ENCODE data around the gene KCNQ1OT1. TPM values are rescaled to one million over a fixed set of nuclear protein-coding genes. Genes with fewer than 3 reads are reported as not detected.

The KCNQ1OT1 gene
- total RNA-seq, 1 donor from 2014 or later, result 1.6 TPM

DNA sequence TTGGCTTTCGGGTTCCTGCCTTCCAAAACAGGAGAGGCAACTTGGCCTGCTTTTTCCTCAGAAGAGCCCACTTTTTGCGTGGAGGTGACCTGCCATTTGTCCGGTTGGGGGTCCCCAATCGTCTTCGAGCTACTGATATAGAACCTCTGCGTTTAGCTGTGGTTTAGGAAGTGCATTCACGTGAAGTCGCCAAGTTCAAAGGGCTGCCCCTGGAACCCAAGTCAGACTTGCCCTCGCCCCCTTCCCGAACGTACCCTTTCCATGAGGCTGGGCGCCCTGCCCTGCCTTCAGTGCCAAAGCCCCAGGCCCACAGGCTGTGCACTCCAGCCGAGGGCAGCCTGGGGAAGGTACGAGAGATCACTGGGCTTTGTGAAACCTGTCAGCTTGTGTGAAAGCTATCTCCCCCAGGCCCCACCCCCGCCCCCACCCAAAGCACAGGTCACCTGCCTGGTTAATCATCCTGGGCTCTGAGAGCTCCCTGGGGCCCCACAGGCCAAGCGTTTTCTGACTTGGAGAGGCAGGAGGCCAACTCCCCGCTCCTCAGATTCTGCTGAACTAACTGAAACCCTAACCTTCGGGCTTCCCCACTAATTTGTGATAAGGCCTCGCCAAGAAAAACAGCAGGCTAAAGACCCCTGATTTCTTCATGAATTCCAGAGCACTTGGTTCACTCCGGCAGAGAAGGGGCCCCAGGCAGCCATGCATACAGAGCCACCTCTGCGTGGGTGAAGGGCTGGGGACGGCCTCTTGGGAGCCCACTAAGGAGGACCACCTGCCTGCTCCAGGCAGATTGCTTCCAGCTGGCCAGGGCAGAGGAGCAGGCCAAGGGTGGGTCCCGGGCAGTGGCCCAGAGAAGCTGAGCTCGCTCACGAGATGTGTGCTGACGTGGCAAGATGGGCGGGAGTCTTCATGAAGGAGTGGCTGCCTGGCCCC is 25.8 kb upstream of the KCNQ1OT1 start:
- no peak for DNase-seq
- H3K9me3 ChIP-seq, result no peaks in the 10 kb centered on the region
- TF ChIP-seq, protein P1, sequence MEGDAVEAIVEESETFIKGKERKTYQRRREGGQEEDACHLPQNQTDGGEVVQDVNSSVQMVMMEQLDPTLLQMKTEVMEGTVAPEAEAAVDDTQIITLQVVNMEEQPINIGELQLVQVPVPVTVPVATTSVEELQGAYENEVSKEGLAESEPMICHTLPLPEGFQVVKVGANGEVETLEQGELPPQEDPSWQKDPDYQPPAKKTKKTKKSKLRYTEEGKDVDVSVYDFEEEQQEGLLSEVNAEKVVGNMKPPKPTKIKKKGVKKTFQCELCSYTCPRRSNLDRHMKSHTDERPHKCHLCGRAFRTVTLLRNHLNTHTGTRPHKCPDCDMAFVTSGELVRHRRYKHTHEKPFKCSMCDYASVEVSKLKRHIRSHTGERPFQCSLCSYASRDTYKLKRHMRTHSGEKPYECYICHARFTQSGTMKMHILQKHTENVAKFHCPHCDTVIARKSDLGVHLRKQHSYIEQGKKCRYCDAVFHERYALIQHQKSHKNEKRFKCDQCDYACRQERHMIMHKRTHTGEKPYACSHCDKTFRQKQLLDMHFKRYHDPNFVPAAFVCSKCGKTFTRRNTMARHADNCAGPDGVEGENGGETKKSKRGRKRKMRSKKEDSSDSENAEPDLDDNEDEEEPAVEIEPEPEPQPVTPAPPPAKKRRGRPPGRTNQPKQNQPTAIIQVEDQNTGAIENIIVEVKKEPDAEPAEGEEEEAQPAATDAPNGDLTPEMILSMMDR (IDR thresholded peaks at IDR 0.05), result no peak
- no peak overlapping the region for H3K27ac ChIP-seq
- intact Hi-C loops (cut with DNase I), result no loop called here
- H3K4me3 ChIP-seq, result no peak overlapping the region
- no peaks in the 10 kb centered on the region for H3K36me3 ChIP-seq
- H3K27me3 ChIP-seq (ENCODE audit: low read depth), result no peaks in the 10 kb centered on the region
- peak in 1 of 2 donors; percentile 22 for ATAC-seq
- H3K4me1 ChIP-seq, result peaks cover 5% of the 10 kb centered on the region

DNA sequence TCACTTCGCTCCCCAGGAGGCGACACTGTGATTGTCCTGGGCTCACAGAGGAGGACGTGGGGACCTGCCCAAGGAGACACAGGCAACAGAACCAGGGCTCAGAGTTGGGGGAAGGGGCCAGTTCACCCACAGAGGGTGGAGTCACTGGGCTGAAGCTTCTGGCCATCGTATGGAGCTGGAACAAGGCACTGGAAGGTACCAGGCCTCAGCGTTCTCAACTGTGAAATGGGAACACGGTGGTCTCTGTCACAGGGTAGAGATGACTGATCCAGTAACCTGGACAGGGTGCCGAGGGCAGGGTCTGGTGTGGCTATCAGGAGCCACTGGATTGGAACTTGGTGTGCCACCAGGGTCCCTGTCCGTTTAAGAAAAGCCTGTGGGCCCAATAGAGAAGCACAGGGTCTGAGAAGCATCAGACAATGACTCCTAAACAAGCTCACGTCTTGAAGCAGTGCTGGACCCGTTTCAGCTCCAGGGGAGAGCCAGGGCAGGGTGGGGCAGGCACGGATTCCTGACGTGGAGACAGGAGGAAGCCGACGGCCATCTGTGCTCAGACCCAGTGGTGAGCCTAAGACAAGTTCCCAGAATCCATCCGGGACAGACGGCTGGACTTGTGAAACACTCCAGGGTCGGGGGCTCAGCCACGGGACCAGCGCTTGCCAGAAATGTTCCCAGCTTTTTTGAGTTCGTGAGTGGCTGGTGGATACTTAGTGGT is 25.0 kb upstream of the KCNQ1OT1 start:
- Histone ChIP-seq H3K4me1 (peaks cover 5% of the 10 kb centered on the region), H3K36me3 (no peaks in the 10 kb centered on the region), H3K27me3 (ENCODE audit: low read depth) (no peaks in the 10 kb centered on the region), H3K27ac (no peak overlapping the region), H3K9me3 (no peaks in the 10 kb centered on the region), H3K4me3 (no peak overlapping the region)
- intact Hi-C loops (cut with DNase I), result no loop called here
- DNase-seq (no peak), ATAC-seq (peak in 1 of 2 donors; percentile 6)
- TF ChIP-seq, protein P1 (IDR thresholded peaks at IDR 0.05), result no peak

DNA sequence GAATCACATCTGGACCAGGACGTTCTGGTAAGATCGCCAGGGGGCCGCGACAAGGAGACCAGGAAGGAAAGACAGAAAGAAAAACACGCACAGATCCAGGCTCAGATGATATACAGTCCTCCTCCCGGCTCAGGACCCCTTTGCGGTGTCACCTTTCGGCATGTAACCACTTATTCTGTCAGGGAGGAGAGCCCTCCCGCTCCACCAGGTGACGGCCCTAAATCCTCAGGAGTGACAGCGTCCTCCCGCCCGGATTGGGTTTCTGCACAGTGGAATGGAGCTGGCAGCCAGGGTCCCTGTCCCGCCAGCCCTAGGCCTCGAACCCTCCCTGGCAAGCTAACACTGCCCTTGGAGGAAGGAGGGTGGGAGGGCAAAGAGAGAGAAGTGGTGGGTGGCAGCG is 24.3 kb upstream of the KCNQ1OT1 start:
- Histone ChIP-seq H3K4me1 (peaks cover 5% of the 10 kb centered on the region), H3K27ac (no peak overlapping the region), H3K9me3 (no peaks in the 10 kb centered on the region), H3K27me3 (ENCODE audit: low read depth) (no peaks in the 10 kb centered on the region), H3K36me3 (no peaks in the 10 kb centered on the region), H3K4me3 (no peak overlapping the region)
- DNase-seq (no peak), ATAC-seq (no peak)
- intact Hi-C loops (cut with DNase I), result no loop called here
- TF ChIP-seq, protein P1 (IDR thresholded peaks at IDR 0.05), result no peak

DNA sequence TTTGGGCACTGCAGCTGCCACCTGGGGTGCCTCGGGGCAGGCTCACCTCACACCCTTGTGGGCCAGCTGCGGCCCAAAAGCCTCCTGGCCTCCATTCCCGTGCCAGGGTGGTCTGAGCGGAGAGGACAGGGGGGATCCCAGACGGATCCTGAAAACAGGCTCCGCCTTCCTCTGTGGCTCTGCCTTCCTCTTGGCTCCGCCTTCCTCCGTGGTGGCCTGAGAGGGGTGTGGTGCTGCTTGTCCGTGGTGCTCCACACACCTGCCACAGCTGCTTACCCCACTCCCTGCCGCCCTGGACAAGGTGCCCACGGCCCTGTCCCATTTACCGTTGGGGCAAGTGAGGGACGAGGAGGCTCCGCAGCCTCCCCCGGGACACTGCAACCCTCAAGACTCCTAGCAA is 23.2 kb upstream of the KCNQ1OT1 start:
- no peak overlapping the region for H3K4me3 ChIP-seq
- H3K4me1 ChIP-seq, result peaks cover 5% of the 10 kb centered on the region
- TF ChIP-seq, protein P1 (IDR thresholded peaks at IDR 0.05), result no peak
- intact Hi-C loops (cut with DNase I), result no loop called here
- H3K9me3 ChIP-seq, result no peaks in the 10 kb centered on the region
- no peaks in the 10 kb centered on the region for H3K36me3 ChIP-seq
- no peak for ATAC-seq
- DNase-seq, result no peak
- H3K27me3 ChIP-seq (ENCODE audit: low read depth), result no peaks in the 10 kb centered on the region
- H3K27ac ChIP-seq, result no peak overlapping the region

DNA sequence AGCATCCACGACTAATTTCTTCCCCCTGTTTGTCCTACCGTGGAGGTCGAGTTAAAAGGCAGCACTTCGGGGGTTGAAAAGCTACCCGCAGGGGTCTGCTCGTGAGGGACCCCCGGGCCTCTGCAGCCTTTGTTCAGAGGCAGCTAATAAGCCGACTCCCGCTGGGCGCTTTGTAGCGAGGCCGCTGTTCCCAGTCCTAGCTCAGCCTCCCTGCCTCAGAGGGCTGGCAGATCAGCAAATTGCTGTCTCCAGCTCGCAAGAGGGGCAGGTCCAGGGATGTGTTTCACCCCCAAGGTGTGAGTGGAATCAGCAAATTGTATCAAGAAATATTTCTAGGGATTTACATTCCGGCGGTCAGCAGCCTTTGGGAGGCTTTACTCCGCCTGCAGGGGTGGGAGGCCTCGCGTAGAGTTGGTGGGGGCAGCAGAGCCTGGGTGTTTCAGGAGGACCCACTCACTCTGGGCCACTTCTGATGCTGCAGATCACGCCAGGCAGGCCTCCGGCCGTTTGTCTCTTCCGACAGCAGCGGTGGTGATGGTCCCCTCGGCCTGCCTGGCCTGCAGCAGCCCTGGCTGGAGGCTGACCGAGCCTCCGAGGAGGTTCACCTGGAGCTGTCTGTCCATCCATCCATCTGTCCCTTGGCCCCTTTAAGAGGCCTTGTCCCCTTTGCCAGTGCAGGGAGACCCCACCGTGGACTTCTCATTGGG is 21.6 kb upstream of the KCNQ1OT1 start:
- Histone ChIP-seq H3K27ac (no peak overlapping the region), H3K4me3 (no peak overlapping the region), H3K27me3 (ENCODE audit: low read depth) (no peaks in the 10 kb centered on the region), H3K4me1 (peaks cover 5% of the 10 kb centered on the region), H3K36me3 (no peaks in the 10 kb centered on the region), H3K9me3 (no peaks in the 10 kb centered on the region)
- DNase-seq (no peak), ATAC-seq (no peak)
- TF ChIP-seq, protein P1 (IDR thresholded peaks at IDR 0.05), result no peak
- intact Hi-C loops (cut with DNase I), result no loop called here
